Measurements from ENCODE around the gene GPR63. TPM values are rescaled to one million over a fixed set of nuclear protein-coding genes. Genes with fewer than 3 reads are reported as not detected.

GPR63 gene
- total RNA-seq, 2 donors from 2014 or later = 1.3 to 2.3 TPM

DNA sequence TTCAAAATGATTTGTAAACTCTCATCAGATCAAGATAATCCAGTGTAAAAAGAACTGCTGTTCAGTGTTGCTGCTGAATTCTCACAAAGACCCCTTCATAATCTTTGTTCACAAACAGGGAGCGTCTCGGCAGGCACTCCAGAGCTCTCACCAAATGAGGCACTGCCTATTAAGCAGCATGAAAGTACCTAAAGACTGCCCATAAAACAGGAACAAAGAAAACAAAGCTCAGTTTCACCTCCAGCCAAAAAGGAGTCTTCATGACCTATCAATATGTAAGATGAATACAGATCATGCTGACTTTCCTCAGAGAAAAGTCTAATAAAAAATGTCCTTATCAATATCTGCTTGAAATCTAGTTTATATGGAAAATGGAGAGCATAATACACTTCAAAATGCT lies 41.8 kb downstream of the GPR63 start:
- H3K27ac ChIP-seq = no peak overlapping the region
- no peak for ATAC-seq
- WGBS, 2 donors = 81 to 87% methylated on average over 2 of the region's 2 CpGs
- H3K27me3 ChIP-seq = no peaks in the 10 kb centered on the region
- TF ChIP-seq, protein P1, sequence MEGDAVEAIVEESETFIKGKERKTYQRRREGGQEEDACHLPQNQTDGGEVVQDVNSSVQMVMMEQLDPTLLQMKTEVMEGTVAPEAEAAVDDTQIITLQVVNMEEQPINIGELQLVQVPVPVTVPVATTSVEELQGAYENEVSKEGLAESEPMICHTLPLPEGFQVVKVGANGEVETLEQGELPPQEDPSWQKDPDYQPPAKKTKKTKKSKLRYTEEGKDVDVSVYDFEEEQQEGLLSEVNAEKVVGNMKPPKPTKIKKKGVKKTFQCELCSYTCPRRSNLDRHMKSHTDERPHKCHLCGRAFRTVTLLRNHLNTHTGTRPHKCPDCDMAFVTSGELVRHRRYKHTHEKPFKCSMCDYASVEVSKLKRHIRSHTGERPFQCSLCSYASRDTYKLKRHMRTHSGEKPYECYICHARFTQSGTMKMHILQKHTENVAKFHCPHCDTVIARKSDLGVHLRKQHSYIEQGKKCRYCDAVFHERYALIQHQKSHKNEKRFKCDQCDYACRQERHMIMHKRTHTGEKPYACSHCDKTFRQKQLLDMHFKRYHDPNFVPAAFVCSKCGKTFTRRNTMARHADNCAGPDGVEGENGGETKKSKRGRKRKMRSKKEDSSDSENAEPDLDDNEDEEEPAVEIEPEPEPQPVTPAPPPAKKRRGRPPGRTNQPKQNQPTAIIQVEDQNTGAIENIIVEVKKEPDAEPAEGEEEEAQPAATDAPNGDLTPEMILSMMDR (IDR thresholded peaks at IDR 0.05) = no peak
- TF ChIP-seq POLR2A (IDR thresholded peaks at IDR 0.05) = no peak
- intact Hi-C loops (cut with DNase I) = no loop called here
- H3K4me3 ChIP-seq = no peak overlapping the region
- no peaks in the 10 kb centered on the region for H3K9me3 ChIP-seq
- no peaks in the 10 kb centered on the region for H3K36me3 ChIP-seq (replicated peaks in 1 of 2; ENCODE audit: insufficient read depth in 1 of 2, low read depth in 2 of 2)
- no peaks in the 10 kb centered on the region for H3K4me1 ChIP-seq
- DNase-seq = no peak

DNA sequence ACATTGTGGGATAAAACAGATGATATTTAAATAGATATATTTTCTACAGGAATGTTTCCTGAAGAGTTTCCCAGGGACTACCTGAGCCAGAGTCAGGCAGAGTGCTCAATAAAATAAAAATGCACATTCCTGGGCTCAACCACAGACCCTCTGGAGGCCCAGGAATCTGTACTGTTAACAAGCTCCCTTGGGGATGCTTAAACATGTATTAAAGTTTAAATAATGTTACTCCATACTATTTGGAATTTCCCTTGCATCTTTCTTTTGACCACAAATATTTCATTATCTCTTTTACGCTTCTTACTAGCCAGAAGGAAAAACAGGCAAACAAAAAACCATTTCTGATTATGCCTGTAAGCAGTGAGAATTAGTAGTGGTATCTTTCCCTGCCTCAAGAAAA lies 42.3 kb downstream of the GPR63 start:
- 85 to 88% methylated on average over 1 of the region's 1 CpG for WGBS, 2 donors
- Histone ChIP-seq H3K27me3 (no peaks in the 10 kb centered on the region), H3K27ac (no peak overlapping the region), H3K9me3 (no peaks in the 10 kb centered on the region), H3K36me3 (replicated peaks in 1 of 2; ENCODE audit: insufficient read depth in 1 of 2, low read depth in 2 of 2) (no peaks in the 10 kb centered on the region), H3K4me3 (no peak overlapping the region), H3K4me1 (no peaks in the 10 kb centered on the region)
- no peak for TF ChIP-seq POLR2A (IDR thresholded peaks at IDR 0.05)
- TF ChIP-seq, protein P1 (IDR thresholded peaks at IDR 0.05) = no peak
- no peak for ATAC-seq
- DNase-seq = no peak
- intact Hi-C loops (cut with DNase I) = no loop called here

DNA sequence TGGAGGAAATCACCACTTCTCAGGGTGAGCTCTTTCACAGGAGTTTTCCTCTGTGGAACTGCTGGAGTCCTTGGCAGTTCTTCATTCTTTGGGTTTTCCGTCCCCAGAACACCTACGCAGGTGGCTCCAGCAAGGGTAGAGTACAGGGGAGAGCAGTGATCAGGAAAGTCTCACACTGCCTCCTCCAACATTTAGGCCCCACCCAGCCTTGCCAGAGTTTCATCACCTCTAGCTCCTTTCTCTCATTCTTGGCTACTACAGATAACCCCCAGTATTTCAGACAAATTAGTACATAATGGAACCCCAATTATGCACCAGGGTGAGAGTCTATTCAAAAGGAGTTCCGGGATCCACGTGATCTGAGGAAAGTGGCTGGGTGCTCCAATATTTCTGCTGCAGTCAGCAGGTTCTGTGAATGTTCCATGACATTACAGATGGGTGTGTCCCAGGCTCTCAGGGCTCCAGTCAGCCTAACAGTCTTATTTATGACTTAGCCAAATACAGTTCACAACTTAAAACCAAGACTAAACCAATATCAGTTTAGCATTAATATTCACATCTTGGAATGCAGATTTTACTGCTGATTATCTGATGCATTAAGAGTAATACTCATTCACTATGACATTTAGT lies 44.6 kb downstream of the GPR63 start:
- DNase-seq = no peak
- WGBS, 2 donors = 86 to 91% methylated on average over 4 of the region's 4 CpGs
- no peaks in the 10 kb centered on the region for H3K9me3 ChIP-seq
- ATAC-seq = no peak
- no peak overlapping the region for H3K4me3 ChIP-seq
- H3K4me1 ChIP-seq = peaks cover 14% of the 10 kb centered on the region
- no peaks in the 10 kb centered on the region for H3K27me3 ChIP-seq
- intact Hi-C loops (cut with DNase I) = no loop called here
- no peak overlapping the region for H3K27ac ChIP-seq
- no peaks in the 10 kb centered on the region for H3K36me3 ChIP-seq (replicated peaks in 1 of 2; ENCODE audit: insufficient read depth in 1 of 2, low read depth in 2 of 2)
- no peak for TF ChIP-seq POLR2A (IDR thresholded peaks at IDR 0.05)
- TF ChIP-seq, protein P1 (IDR thresholded peaks at IDR 0.05) = no peak

DNA sequence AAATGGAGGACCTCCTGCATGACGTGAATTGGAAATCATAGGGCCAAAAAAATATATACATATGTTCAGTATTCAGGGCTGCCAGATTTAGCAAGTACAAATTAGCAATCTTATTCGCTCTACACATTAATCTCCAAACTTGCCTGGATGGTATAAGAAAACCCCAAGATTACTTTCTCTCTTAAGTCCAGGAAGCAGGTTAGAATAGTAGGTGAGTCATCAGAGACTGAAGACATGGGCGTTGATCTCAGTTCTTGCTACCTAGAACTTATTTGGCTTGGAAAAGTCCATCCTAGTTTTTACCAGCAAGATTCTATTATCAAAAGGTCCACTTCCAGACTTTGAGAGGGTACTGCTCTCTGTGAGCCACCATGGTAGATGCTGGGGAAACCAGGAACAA lies 47.4 kb downstream of the GPR63 start:
- Histone ChIP-seq H3K27me3 (no peaks in the 10 kb centered on the region), H3K36me3 (replicated peaks in 1 of 2; ENCODE audit: insufficient read depth in 1 of 2, low read depth in 2 of 2) (no peaks in the 10 kb centered on the region), H3K9me3 (no peaks in the 10 kb centered on the region), H3K4me3 (no peak overlapping the region), H3K4me1 (peaks cover 15% of the 10 kb centered on the region), H3K27ac (no peak overlapping the region)
- ATAC-seq (no peak), DNase-seq (no peak)
- 86% methylated on average over 3 of the region's 3 CpGs for WGBS, 2 donors
- intact Hi-C loops (cut with DNase I) = no loop called here
- TF ChIP-seq, protein P1 (IDR thresholded peaks at IDR 0.05) = no peak
- TF ChIP-seq POLR2A (IDR thresholded peaks at IDR 0.05) = no peak

All from body of pancreas (tissue), 4 donors.